HG03520 (cell line): ENCODE measurements around the gene STK32C.

Experiments
- ATAC-seq: cut with Tn5 transposase; IDR thresholded peaks from one replicate; pipeline ENCODE4 v1.9.1; 2021; ENCODE audit warnings: mild to moderate bottlenecking, moderate library complexity; ENCODE audit not compliant: unreplicated experiment

The STK32C gene

DNA sequence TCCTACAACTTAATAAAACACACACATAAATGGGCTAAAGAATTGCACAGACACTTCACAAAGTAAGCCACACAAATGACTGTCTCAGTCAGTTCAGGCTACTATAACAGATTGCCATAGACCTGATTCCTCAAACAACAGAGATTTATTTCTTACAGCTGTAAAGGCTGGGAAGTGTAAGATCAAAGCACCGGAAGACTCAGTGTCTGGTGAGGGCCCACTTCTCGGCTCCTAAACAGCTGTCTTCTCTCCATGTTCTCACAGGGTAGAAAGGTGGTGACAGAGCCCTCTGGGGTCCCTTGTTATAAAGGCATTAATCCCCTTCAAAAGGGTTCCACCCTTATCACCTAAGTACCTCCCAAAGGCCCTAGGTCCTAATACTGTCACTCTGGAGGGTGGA is 18.3 kb downstream of the STK32C start:
- ATAC-seq: no peak

DNA sequence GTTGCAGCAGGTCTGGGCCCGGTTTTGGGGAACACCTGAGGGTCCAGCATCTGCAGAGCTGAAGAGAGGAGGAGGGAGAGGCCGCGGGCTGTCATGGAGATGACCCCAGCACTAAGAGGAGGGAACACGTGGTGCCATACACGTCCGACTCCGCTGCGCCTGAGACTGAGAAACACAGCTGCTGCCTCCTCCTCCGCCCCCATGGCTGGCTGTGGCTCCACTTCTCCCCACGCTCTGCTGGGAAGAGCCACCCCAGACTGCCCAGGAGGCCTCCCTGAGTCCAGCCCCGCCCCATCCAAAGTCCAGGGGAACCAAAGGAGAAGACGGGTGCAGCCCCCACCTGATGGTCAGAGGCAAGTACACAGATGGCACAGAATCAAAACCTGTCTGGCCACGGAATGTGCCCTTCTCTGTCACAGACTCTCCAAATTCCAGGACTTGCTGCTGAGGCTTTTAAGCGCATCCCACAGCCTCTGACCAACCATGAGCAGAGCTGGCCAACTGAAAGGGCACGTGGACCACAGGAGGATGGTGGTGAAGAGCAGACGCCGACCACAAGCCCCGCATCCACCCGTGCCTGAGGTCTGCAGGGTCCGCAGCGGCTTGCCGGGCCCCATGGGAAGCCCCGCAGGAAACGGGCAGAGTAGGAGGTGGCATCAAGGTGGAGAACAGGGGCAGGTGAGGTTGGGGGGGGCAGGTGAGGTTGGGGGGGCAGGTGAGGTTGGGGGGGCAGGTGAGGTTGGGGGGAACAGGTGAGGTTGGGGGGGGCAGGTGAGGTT is 24.0 kb downstream of the STK32C start:
- no peak for ATAC-seq

DNA sequence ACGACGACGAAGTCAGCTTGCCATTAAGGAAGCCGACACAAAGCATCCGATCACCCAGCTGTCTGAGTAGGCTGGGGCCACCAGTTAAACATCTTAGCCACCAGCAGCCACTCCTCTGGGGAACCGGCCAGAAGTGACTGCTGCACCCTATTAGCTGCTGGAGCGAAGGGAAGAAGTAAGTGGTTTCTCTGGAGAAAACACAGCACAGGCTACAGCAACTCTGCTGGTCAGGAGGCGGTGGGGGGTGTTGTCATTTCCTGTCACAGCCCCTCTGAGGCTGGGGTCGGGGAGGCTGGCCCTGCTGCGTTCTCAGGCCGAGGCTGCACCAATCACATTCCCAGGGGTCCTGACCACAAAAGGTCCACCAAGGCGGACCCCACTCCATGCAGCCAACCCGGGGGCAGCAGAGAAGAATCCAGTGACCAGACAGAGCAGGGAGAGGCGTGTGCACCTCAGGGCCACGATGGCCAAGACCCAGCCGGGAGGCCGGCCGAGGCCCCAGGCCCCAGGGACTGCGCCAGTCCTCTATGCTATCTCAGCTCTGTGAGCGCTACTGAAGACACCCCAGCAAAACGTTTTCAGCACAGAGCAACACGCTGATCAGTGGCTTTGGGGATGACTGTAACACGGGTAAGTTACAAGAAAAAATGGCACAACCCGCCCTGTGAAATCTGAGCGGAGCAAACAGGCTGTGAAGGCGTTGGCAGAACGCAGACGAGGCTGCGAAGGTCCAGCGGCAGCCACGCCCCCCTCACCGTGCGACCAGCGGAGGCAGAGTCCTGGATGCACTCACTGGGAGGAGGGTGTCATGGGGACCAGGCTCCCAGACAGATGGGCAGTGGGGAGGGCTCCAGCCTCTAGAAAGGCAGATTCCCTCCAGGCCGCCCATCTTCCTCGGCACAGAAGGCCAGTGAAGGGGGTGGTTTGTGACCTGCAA is 24.8 kb downstream of the STK32C start:
- ATAC-seq: no peak

DNA sequence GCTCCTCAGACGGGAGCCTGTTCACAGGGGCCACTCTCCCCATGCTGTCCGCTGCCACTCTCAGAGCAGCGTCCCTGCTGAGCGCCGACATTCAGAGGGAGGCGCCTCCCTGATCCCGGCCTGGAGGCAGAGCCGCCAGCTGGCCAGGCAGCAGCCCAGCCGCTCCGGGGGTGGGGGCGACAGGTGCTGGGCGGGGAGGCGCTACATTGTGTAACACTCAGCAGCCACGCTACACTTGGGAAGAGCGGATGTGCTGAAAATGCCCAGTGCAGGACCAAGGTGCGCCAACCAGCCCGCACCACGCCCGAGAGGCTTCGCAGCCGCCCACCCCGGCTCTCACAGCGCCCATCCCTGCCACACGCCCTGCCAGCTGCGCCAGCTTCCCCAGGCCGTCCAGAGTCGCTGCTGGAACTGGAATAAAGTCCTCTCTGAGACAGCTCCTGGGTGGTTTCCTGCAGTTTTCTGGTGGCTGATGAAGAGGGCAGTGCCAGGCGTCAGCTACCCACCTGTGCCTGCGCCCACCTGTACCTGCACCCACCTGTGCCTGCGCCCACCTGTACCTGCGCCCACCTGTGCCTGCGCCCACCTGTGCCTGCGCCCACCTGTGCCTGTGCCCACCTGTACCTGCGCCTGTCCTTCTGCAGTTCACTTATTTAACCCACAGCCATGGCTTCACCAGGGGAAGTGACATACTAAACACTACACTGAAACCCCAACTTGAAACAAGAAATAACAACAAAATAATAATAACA is 25.7 kb downstream of the STK32C start:
- ATAC-seq: no peak

DNA sequence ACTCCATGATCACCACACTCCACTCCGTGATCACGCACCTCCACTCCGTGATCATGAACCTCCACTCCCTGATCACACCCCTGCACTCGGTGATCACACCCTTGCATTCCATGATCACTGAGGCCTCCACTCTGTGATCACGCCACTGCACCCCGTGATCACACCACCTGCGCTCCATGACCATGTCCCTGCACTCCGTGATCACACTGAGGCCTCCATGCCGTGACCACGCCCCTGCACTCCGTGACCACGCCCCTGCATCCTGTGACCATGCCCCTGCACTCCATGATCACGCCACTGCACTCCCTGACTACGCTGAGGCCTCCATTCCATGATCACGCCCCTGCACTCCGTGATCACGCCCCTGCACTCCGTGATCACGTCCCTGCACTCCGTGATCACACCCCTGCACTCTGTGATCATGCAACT is 27.1 kb downstream of the STK32C start:
- no peak for ATAC-seq

DNA sequence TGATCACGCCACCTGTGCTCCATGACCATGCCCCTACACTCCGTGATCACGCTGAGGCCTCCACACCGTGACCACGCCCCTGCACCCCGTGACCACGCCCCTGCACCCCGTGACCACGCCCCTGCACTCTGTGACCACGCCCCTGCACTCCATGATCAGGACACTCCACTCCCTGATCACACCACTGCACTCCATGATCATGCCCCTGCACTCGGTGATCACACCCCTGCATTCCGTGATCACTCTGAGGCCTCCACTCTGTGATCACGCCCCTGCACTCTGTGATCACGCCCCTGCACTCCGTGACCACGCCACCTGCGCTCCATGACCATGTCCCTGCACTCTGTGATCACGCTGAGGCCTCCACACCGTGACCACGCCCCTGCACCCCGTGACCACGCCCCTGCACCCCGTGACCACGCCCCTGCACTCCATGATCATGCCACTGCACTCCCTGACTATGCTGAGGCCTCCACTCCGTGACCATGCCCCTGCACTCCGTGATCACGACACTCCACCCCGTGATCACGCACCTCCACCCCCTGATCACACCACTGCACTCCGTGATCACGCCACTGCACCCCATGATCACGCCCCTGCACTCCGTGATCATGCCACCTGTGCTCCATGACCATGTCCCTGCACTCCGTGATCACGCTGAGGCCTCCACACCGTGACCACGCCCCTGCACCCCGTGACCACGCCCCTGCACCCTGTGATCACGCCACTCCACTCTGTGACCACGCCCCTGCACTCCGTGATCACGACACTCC is 27.7 kb downstream of the STK32C start:
- no peak for ATAC-seq

DNA sequence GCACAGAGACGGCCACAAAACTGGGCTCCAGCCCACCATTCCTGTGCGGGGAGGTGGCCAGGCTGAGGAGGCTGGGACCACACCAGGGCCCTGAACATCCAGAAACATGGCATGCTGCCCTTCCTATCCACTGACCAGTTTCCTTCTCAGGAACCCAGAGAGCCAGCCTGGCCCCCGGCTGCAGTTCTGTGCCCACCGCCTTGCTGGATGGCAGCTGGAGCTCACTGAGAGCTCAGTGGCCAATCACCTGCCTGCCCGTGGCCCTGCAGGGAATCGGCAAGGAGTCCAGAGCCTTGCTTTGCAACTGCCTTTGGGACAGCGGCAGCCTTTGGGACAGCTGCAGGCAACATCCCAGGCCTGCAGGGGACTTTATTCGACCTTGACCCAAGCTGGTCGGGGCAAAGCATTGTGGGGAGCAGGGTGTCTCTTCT is 30.4 kb downstream of the STK32C start:
- ATAC-seq: no peak

DNA sequence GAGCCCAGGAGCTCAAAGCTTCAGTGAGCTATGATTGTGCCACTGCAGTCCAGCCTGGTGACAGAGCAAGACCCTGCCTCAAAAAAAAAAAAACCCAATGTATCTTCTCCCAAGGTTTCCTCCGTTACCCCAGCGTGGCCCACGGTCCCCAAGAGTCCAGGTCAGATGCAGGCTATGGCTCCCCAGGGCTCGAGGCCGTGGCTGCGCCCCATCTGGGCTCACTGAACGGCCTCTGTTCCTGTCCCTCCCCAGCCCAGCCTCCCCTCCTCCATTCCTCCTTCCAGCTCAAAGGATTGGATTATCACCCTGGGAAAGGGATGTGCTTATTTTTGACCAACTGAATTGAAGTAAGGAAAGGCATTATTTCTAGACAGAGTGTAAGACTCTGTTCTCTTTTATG is 31.0 kb downstream of the STK32C start:
- no peak for ATAC-seq

DNA sequence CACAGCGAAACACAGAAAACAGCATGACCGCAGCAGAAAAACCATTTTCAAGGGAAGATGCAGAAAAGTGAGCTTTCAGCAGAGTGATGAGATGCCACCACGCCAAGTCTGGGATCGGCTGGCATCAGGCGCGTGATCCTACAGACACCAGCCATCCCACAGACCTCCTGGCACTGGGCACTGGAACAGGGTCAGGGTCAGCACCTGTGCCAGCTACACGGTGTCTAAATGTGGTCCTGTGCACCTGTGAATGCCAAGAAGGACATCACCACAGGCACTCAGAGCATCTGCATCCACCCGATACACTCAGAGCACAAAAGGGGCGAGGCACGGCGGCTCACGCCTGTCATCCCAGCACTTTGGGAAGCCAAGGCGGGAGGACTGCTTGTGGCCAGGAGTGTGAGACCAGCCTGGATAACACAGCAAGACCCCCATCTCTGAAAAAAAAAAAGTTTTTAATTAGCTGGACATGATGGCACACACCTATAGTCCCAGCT is 31.5 kb downstream of the STK32C start:
- ATAC-seq: no peak

DNA sequence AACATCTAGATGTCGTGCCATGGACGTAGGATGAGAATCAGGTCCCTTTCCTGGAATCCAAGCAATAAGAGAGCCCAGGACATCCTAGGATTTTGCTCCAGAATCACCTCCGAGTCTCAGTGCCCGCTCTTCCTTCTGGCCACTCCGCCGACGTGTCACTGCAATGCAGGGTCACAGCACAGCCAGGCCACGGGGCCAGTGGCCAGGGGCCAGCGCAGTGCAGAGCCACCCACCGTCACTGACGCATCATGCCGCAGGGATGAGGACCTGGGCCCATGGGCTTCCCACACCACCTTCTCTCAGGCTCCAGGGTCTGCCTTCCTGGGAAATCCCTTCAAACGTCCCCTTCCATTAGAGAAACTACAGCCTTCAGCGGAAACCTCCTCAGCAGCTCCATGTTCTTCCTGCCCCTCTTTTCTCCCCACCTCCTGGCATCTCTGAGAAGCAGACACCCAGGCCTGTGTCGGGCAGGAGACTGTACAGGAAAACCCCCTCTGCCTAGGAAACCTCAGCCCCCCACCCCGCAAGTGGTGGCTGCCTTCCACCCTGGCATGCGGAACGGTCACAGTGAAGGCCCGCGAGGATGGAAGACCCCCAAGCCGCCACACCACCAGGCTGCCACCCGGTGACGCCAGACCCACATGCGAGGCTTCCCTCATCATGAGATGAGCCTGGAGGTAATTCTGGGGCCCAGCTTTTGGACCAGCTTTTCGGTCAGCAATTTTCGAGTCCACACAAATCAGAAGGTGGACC is 32.1 kb downstream of the STK32C start:
- no peak for ATAC-seq

DNA sequence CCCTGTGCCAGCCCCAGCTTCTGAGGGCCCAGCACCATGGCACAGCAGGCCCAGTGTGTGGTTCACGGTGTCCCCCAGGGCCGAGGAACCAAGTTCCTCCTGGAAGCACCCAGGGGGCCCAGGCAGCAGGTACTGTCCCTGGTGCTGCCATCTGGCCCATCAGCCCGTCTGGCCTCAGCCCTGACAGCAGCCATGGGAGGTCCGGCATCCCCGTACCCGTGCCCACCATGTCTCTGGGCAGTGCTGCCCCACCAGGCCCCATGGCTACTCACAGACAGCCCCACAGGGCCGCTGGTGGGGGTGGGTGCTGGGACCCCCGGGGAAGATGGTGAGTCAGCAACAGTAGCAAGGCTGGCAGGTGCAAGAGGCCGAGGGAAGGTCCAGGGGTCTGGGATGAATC is 32.8 kb downstream of the STK32C start:
- no peak for ATAC-seq

DNA sequence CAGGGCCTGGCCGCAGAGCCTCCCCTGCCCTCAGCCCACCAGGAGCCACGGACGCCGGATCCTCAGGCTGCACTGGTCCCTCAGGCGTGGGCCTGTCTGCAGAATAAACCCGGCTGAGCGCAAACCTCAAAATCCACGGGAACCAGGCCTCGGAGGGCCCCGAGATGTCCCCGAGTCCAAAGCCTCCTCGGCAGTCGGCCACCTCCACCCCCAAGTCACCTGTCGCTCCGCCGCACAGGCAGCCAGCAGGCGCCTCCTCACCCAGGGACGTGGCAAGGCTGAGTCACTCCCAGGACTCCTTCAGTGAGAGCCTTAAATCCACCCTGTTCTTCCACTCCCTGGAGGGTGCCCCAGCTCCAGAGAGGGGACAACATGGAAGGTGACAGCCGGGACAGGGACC is 33.2 kb downstream of the STK32C start:
- no peak for ATAC-seq

DNA sequence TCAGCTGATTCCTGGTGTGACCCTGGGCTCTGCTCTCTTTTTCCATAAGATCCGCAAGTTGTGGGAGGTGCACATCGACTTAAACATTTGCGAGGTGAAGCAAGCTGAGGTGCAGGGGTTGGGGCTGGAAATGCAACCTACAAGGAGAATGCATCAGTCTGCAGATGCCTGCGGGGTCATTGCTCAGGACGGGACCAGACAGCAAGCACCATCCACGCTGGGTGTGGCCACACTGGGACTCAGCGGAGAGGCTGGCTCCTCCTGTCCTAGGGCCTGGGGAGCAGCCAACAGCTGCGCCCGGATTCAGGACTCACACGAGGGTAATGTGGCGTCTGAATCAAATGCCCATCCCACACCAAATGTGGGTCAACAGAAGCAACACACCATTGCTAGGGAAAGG is 33.8 kb downstream of the STK32C start:
- no peak for ATAC-seq

DNA sequence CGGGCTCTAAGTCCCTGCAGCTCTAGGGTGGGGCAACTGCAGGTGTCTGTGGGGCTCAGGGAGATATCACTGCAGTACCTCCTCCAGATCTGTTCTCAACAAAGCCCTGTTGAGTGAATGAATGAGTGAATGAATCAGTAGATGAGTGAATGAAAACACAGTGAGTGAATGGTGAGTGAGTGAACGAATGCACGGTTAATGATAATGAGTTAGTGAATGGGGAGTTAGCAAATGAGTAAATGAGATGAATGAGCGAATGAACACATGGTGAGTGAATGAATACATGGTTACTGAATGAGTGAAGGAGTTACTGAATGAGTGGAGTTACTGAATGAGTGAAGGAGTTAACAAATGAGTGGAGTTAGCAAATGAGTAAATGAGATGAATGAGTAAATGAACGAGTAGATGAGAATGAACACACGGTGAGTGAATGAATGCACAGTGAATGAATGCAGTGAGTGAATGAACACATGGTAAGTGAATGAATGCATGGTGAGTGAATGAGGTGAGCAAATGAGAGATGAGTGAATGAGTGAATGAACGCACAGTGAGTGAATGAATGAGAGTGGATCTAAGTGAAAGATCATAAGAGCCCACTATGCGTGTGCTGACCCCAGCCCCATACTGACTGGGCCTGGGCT is 34.3 kb downstream of the STK32C start:
- ATAC-seq: no peak

DNA sequence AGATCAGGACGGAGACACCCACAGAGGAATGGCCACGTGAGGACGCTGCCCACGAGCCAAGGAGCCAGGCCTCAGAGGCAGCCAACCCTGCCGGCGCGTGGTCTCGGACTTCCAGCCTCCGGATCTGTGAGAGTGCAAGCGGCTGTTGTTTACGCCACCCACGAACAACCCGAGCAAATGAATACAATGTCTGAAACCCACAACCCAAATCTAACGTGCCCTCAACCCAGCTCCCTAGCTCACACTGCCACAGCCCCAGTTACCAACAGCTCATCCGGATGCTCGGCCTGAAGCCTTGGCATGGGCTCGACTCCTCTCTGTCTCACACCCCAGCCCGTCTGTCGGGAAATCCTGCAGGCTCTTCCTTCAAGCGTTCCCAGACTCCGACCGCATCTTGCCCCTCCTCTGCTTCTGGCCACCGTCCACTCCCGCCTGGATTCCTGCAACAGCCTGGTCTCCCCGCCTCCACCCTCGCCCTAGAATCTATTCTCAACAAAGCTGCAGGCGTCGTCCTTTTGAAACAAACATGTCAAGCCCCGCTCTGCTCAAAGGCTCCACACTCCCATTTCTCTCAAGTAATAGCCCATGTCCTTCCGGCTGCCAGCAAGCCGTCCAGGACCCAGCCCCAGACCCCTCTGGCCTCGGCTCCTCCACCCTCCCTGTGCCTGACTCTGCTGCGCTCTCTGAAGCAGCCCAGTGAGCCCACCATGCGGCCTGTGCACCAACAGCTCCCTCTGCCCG is 35.3 kb downstream of the STK32C start:
- ATAC-seq: no peak

DNA sequence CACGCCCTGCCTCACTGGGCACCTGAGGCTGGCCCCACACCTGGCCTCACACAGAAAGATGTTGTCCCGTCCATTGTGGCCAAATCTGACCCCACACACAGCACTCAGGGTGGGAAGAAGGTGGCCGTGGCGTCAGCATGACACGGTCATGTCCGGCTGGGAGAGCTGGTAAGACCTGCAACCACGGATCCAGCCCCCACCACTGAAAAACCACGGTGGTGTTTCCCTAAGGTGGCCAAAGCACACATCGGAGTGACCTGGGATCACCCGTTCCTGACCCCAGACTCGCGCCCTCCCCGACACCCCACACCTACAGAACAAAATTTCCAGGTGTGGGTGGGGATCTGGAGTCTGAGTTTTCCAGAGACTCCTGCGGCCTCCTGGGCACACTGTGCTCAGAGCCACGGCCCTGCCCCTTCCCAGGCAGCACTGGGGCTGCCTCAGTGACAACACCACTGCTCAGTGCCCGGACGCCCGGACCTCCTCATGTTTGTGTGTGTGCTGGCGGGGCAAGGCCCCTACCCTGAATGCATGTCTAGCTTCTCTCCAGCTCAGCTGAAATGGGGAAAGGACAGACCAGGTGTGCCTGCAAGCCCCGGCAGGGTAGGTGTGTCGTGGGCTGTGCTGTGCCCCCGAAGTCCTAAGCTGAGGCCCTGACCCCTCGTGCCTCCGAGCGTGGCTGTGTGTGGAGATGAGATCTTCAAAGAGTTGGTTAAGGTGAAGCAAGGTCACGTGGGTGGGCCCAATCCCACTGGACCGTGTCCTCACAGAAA is 36.1 kb downstream of the STK32C start:
- no peak for ATAC-seq

DNA sequence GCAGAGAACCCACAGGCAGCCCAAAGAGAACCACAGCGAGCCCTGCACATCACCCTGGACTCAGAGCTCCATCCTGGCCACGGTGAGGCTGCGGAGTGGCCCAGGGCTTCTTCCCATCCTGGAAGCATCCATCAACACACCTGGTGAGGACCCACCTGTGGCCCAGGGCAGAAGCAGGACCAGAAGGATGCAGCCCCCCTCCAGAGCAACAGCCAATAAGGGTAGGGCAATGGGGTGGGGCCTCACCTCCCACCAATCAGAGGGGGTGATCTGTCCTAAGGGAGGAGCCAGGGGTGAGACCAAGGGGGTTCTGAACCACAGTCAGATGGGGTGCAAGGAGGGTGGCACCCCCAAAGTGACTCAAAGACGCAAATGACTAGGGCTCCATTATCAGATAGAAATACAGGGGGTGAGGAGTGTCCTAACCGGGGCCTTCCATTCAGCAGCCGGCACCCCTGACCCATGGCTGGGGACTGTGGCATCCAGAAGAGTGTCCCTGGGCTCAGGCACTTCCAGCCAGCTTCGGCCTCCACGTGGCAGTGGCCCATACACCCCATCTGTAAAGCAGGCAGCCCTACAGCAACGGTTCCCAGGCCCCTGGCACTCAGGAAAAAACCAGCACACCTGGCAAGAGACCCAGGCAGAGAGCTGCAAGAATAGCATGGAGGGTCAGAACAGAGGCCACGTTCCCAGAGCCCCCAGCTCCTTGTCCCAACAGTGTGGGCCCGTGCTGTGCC is 36.9 kb downstream of the STK32C start:
- no peak for ATAC-seq
